Transverse colon (tissue), 4 donors: ENCODE measurements around the gene ACTR3C. TPM values are rescaled to one million over a fixed set of nuclear protein-coding genes. Genes with fewer than 3 reads are reported as not detected.

Source experiments
- DNase-seq: peaks from one replicate; pipeline ENCODE4 v3.0.0-alpha.2; 2019
- H3K27ac ChIP-seq, 4 donors: fragments of 200-600 bp; sonication (generic); 2 replicates each; pipeline ENCODE4 v1.5.1; 2016 to 2018; ENCODE audit warnings: inconsistent platforms in 4 of 4
- H3K27me3 ChIP-seq: fragments of 200-600 bp; sonication (generic); 2 replicates; pipeline ENCODE4 v1.5.1; 2017; ENCODE audit warnings: inconsistent platforms
- H3K36me3 ChIP-seq, 4 donors: fragments of 200-600 bp; sonication (generic); 2 replicates each; pipeline ENCODE4 v1.5.1; 2017 to 2019; ENCODE audit warnings: inconsistent platforms in 4 of 4
- H3K4me1 ChIP-seq, 4 donors: fragments of 200-600 bp; sonication (generic); 2 replicates each; pipeline ENCODE4 v1.5.1; 2017 to 2020; ENCODE audit warnings: inconsistent platforms in 4 of 4
- H3K4me3 ChIP-seq, 4 donors: fragments of 200-600 bp; sonication (generic); 1 replicate in 1 of 4; 2 replicates in 3 of 4; pipeline versions ENCODE4 v1.5.1 to v1.6.1; 2017 to 2019; ENCODE audit warnings: inconsistent platforms in 4 of 4
- H3K9me3 ChIP-seq, 2 donors: fragments of 200-600 bp; sonication (generic); 2 replicates each; pipeline ENCODE4 v1.5.1; 2017 to 2019; ENCODE audit warnings: inconsistent platforms in 2 of 2
- CTCF ChIP-seq, 5 experiments: fragments of 200-600 bp in 3 of 5; fragments of 450-650 bp in 2 of 5; sonication (generic) in 3 of 5; IDR thresholded peaks; 1 replicate in 2 of 5; 2 replicates in 3 of 5; pipeline ENCODE4 v1.5.1; 2016 to 2017; ENCODE audit warnings: antibody characterized with exemption in 5 of 5, inconsistent platforms in 3 of 5, mild to moderate bottlenecking in 2 of 5, moderate library complexity in 1 of 5
- EP300 ChIP-seq: sonication (generic); formaldehyde crosslinking; IDR thresholded peaks from one replicate; pipeline ENCODE4 v1.6.1; 2017; ENCODE audit warnings: antibody characterized with exemption, low read depth
- POLR2A ChIP-seq: fragments of 450-650 bp; IDR thresholded peaks from one replicate; pipeline ENCODE4 v1.6.1; 2016; ENCODE audit warnings: antibody characterized with exemption, mild to moderate bottlenecking, moderate library complexity
- POLR2AphosphoS5 ChIP-seq, 3 donors: sonication (generic); formaldehyde crosslinking; IDR thresholded peaks; one replicate each; pipeline ENCODE4 v1.6.1; 2016; ENCODE audit warnings: antibody characterized with exemption in 3 of 3
- WGBS, 2 donors: methylation state at CpG; one replicate each; pipeline ENCODE4 v1.1.5; 2018; ENCODE audit warnings: low coverage in 1 of 2; 5-methylcytosine and 5-hydroxymethylcytosine counted together
- in situ Hi-C, 4 donors: fragments of 200-750 bp; cut with MboI; loops; one replicate each; pipeline versions ENCODE4 v1.15.0 to v1.15.1; 2017; ENCODE audit warnings: low sequenced_read_pairs in 3 of 4, low pct_ligation_motif_present in 1 of 4, low pct_unique_long_range_greater_than_20kb in 1 of 4
- intact Hi-C: fragments of 100-400 bp; cut with DNase I; formaldehyde crosslinking; loops from one replicate; pipeline ENCODE4 v1.15.1; 2023; ENCODE audit warnings: low total_unique reads
- total RNA-seq, 4 donors: library from RNA; depleted of rRNA; stranded (reverse); fragments of >200 nt; gene quantifications; one replicate each; pipeline ENCODE4 v1.1.0, GENCODE V29; 2016

Gene ACTR3C
- total RNA-seq, 4 donors from 2014 or later, result 19.9 to 71.1 (median 42.7) TPM

- no peaks in the 10 kb centered on the region for H3K9me3 ChIP-seq
- no peaks in the 10 kb centered on the region for H3K27me3 ChIP-seq
- H3K4me3 ChIP-seq, result no peak overlapping the region
- TF ChIP-seq POLR2A (no peak), CTCF (IDR thresholded peaks at IDR 0.05) (no peak), POLR2AphosphoS5 (IDR thresholded peaks at IDR 0.05) (no peak), EP300 (no peak)
- DNase-seq, result no peak
- H3K27ac ChIP-seq, result no peak overlapping the region
- no peaks in the 10 kb centered on the region for H3K36me3 ChIP-seq
- in situ Hi-C loops (no loop called here), intact Hi-C loops (no loop called here)
- 75 to 80% methylated on average over 4 of the region's 4 CpGs for WGBS, 2 donors
- peaks cover 7 to 23% (median 22%) of the 10 kb centered on the region in 4 donors for H3K4me1 ChIP-seq
Measured at GRCh38 chr7:150326657-150327268, 3.4 kb upstream of the ACTR3C start.

GRCh38 chr7:150325901-150326300, 2.6 kb upstream of the ACTR3C start:
- no peak for TF ChIP-seq EP300
- no peak for TF ChIP-seq POLR2AphosphoS5 (IDR thresholded peaks at IDR 0.05)
- TF ChIP-seq CTCF (IDR thresholded peaks at IDR 0.05), result no peak
- no peak for TF ChIP-seq POLR2A
- H3K9me3 ChIP-seq, result no peaks in the 10 kb centered on the region
- intact Hi-C loops (no loop called here), in situ Hi-C loops (no loop called here)
- H3K36me3 ChIP-seq, result no peaks in the 10 kb centered on the region
- DNase-seq, result no peak
- H3K4me1 ChIP-seq, result peaks cover 7 to 23% (median 22%) of the 10 kb centered on the region in 4 donors
- H3K4me3 ChIP-seq, result no peak overlapping the region
- no peak overlapping the region for H3K27ac ChIP-seq
- WGBS, 2 donors, result 94% methylated on average over 6 of the region's 6 CpGs; no CpG with 5 or more reads in 1 of the 2 donors
- no peaks in the 10 kb centered on the region for H3K27me3 ChIP-seq

- Histone ChIP-seq H3K36me3 (no peaks in the 10 kb centered on the region), H3K4me3 (no peak overlapping the region), H3K9me3 (no peaks in the 10 kb centered on the region), H3K27me3 (no peaks in the 10 kb centered on the region), H3K4me1 (peaks cover 7 to 23% (median 22%) of the 10 kb centered on the region in 4 donors), H3K27ac (peak overlapping the region; percentile 89 to 96 (median 96))
- DNase-seq, result no peak
- TF ChIP-seq POLR2AphosphoS5 (IDR thresholded peaks at IDR 0.05) (peak in 1 of 3 donors; percentile 28), POLR2A (no peak)
- in situ Hi-C loops, result no loop called here
- 89 to 96% methylated on average over 5 to 10 of the region's 10 CpGs for WGBS, 2 donors
- intact Hi-C loops, result no loop called here
Measured at GRCh38 chr7:150325110-150325611, 1.8 kb upstream of the ACTR3C start.

- in situ Hi-C loops, result loop anchor here in 3 of 4 donors (25.0 kb wide), 1 partner anchor 88 kb away; a partner anchor contains a TSS
Measured at GRCh38 chr7:150324373-150324961, 1.1 kb upstream of the ACTR3C start.

More at GRCh38 chr7:150324373-150324961, 1.1 kb upstream of the ACTR3C start:
- Histone ChIP-seq H3K27me3 (no peaks in the 10 kb centered on the region), H3K9me3 (no peaks in the 10 kb centered on the region), H3K4me3 (peak overlapping the region in 3 of 4 donors; percentile 60 to 87 (median 71)), H3K4me1 (peaks cover 7 to 23% (median 22%) of the 10 kb centered on the region in 4 donors), H3K36me3 (no peaks in the 10 kb centered on the region), H3K27ac (peak overlapping the region; percentile 89 to 96 (median 96))
- DNase-seq, result no peak
- peak; percentile 33 for TF ChIP-seq POLR2A
- TF ChIP-seq POLR2AphosphoS5 (IDR thresholded peaks at IDR 0.05), result peak in 1 of 3 donors; percentile 18
- no peak for TF ChIP-seq EP300
- TF ChIP-seq CTCF (IDR thresholded peaks at IDR 0.05), result no peak
- 46 to 51% methylated on average over 8 to 12 of the region's 12 CpGs for WGBS, 2 donors
- intact Hi-C loops, result no loop called here
